ENCODE results near the gene DHCR24.

The DHCR24 gene

GRCh38 chr1:54861070-54861761 lies 25.8 kb downstream of the DHCR24 start:
- DNase-seq, result no peak

GRCh38 chr1:54859700-54860391 lies 27.1 kb downstream of the DHCR24 start:
- DNase-seq, result no peak

GRCh38 chr1:54857746-54858561 lies 29.0 kb downstream of the DHCR24 start:
- DNase-seq, result no peak

- no peak for DNase-seq
Observed at GRCh38 chr1:54857141-54857540, 29.9 kb downstream of the DHCR24 start.

- DNase-seq, result no peak
Observed at GRCh38 chr1:54854381-54855020, 32.5 kb downstream of the DHCR24 start.

- DNase-seq, result no peak
Observed at GRCh38 chr1:54853793-54854370, 33.1 kb downstream of the DHCR24 start.

GRCh38 chr1:54853096-54853792 lies 33.8 kb downstream of the DHCR24 start:
- DNase-seq, result no peak

- DNase-seq, result no peak
Observed at GRCh38 chr1:54851936-54852524, 35.0 kb downstream of the DHCR24 start.

- DNase-seq, result no peak
Observed at GRCh38 chr1:54851406-54851805, 35.6 kb downstream of the DHCR24 start.

- DNase-seq, result no peak
Observed at GRCh38 chr1:54850737-54851136, 36.3 kb downstream of the DHCR24 start.

- DNase-seq, result no peak
Observed at GRCh38 chr1:54850069-54850730, 36.8 kb downstream of the DHCR24 start.

GRCh38 chr1:54849219-54850068 lies 37.6 kb downstream of the DHCR24 start:
- no peak for DNase-seq

- no peak for DNase-seq
Observed at GRCh38 chr1:54848134-54848948, 38.7 kb downstream of the DHCR24 start.

GRCh38 chr1:54846716-54847284 lies 40.2 kb downstream of the DHCR24 start:
- no peak for DNase-seq

- DNase-seq, result no peak
Observed at GRCh38 chr1:54846301-54846700, 40.7 kb downstream of the DHCR24 start.

- DNase-seq, result no peak
Observed at GRCh38 chr1:54845772-54846171, 41.2 kb downstream of the DHCR24 start.

GRCh38 chr1:54844564-54844963 lies 42.4 kb downstream of the DHCR24 start:
- no peak for DNase-seq

GRCh38 chr1:54843449-54843848 lies 43.5 kb downstream of the DHCR24 start:
- DNase-seq, result no peak

GRCh38 chr1:54842963-54843362 lies 44.0 kb downstream of the DHCR24 start:
- no peak for DNase-seq
